OCI-LY1 (cell line): ENCODE measurements around the gene CNNM1.

ENCODE experiments used
- CTCF ChIP-seq: fragments of 200-600 bp; sonication (generic), shearing (Covaris generic); IDR thresholded peaks from 2 replicates; pipeline ENCODE4 v1.5.1; 2017; ENCODE audit warnings: mild to moderate bottlenecking, antibody characterized with exemption, low read length, moderate library complexity, mixed read lengths
- EZH2 ChIP-seq: fragments of 200-600 bp; sonication (generic), shearing (Covaris generic); IDR thresholded peaks from 2 replicates; pipeline ENCODE4 v1.8.0; 2017; ENCODE audit warnings: borderline replicate concordance, mixed run types, mild to moderate bottlenecking, antibody characterized with exemption, low read length, moderate library complexity, mixed read lengths

DNA sequence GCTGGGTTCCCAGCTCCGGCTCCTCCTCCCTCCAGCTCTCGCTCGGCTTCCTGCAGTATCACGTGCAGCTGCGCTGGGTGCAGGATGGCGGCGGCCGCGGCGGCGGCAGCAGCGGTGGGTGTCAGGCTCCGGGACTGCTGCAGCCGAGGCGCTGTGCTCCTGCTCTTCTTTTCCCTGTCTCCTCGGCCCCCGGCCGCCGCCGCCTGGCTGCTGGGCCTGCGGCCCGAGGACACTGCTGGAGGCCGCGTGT, at the start of gene CNNM1:
- TF ChIP-seq EZH2 (no peak), CTCF (no peak)
